Kidney epithelial cell (primary cell): ENCODE data around the gene RALGAPB. TPM values are rescaled to one million over a fixed set of nuclear protein-coding genes. Genes with fewer than 3 reads are reported as not detected.

Experiments used
- DNase-seq: peaks from one replicate; pipeline ENCODE4 v3.0.0-alpha.2; 2010; ENCODE audit warnings: low read depth
- H3K27me3 ChIP-seq: 2 replicates; pipeline ENCODE4 v1.6.0; 2011; ENCODE audit warnings: low read length; ENCODE audit not compliant: control insufficient read depth, insufficient read depth
- H3K36me3 ChIP-seq: 2 replicates; pipeline ENCODE4 v1.5.1; 2011; ENCODE audit warnings: low read length; ENCODE audit not compliant: control insufficient read depth, insufficient read depth
- H3K4me3 ChIP-seq: 2 replicates; pipeline ENCODE4 v1.5.1; 2011; ENCODE audit warnings: low read depth, mild to moderate bottlenecking, control low read depth, low read length
- CTCF ChIP-seq: IDR thresholded peaks from 2 replicates; pipeline ENCODE4 v1.5.1; 2011; ENCODE audit warnings: mild to moderate bottlenecking, moderate library complexity, low read length, control low read depth, inconsistent platforms; ENCODE audit not compliant: insufficient read depth, poor library complexity, severe bottlenecking
- total RNA-seq: library from RNA; depleted of rRNA; stranded (reverse); fragments of >200 nt; gene quantifications from 2 replicates; pipeline ENCODE4 v1.2.3, GENCODE V29; 2015

The RALGAPB gene
- total RNA-seq, 1 donor from 2014 or later: 35.1 TPM

GRCh38 chr20:38602185-38602581 is 129.5 kb downstream of the RALGAPB start:
- no peaks in the 10 kb centered on the region for H3K27me3 ChIP-seq
- H3K4me3 ChIP-seq: peak overlapping the region; percentile 32
- no peak for TF ChIP-seq CTCF
- no peak for DNase-seq
- H3K36me3 ChIP-seq: no peaks in the 10 kb centered on the region

- no peak for TF ChIP-seq CTCF
- Histone ChIP-seq H3K36me3 (no peaks in the 10 kb centered on the region), H3K4me3 (no peak overlapping the region)
Observed at GRCh38 chr20:38603286-38603685, 130.6 kb downstream of the RALGAPB start.

GRCh38 chr20:38604873-38605303 is 132.2 kb downstream of the RALGAPB start:
- no peak for TF ChIP-seq CTCF
- peak; percentile 76 for DNase-seq

More at GRCh38 chr20:38603286-38603685, 130.6 kb downstream of the RALGAPB start:
- no peaks in the 10 kb centered on the region for H3K27me3 ChIP-seq
- no peak for DNase-seq

GRCh38 chr20:38607351-38607750 is 134.7 kb downstream of the RALGAPB start:
- Histone ChIP-seq H3K36me3 (no peaks in the 10 kb centered on the region), H3K4me3 (no peak overlapping the region), H3K27me3 (no peaks in the 10 kb centered on the region)
- no peak for DNase-seq
- no peak for TF ChIP-seq CTCF

More at GRCh38 chr20:38604873-38605303, 132.2 kb downstream of the RALGAPB start:
- Histone ChIP-seq H3K27me3 (no peaks in the 10 kb centered on the region), H3K4me3 (no peak overlapping the region), H3K36me3 (no peaks in the 10 kb centered on the region)

- H3K4me3 ChIP-seq: no peak overlapping the region
- H3K27me3 ChIP-seq: no peaks in the 10 kb centered on the region
- TF ChIP-seq CTCF: no peak
- H3K36me3 ChIP-seq: no peaks in the 10 kb centered on the region
- DNase-seq: no peak
Observed at GRCh38 chr20:38608188-38608587, 135.5 kb downstream of the RALGAPB start.

GRCh38 chr20:38609815-38610214 is 137.2 kb downstream of the RALGAPB start:
- DNase-seq: no peak
- no peak for TF ChIP-seq CTCF
- no peak overlapping the region for H3K4me3 ChIP-seq

More at GRCh38 chr20:38609815-38610214, 137.2 kb downstream of the RALGAPB start:
- Histone ChIP-seq H3K36me3 (no peaks in the 10 kb centered on the region), H3K27me3 (no peaks in the 10 kb centered on the region)
